Measurements from ENCODE around the gene ATP6V0D1. TPM values are rescaled to one million over a fixed set of nuclear protein-coding genes. Genes with fewer than 3 reads are reported as not detected.

ATP6V0D1 gene
- total and polyA plus RNA-seq, 2 donors = 50.0 to 92.5 TPM

GRCh38 chr16:67483731-67484525 is 3.0 kb upstream of the ATP6V0D1 start:
- no peaks in the 10 kb centered on the region for H3K36me3 ChIP-seq (ENCODE audit: insufficient read depth)

GRCh38 chr16:67483150-67483549 is 2.2 kb upstream of the ATP6V0D1 start, which contains the start of gene AGRP:
Gene AGRP (minus strand): TSS chr16:67483547. CDS start chr16:67483398, 149 bp downstream.
- Histone ChIP-seq H3K36me3 (ENCODE audit: insufficient read depth) (no peaks in the 10 kb centered on the region), H3K27ac (ENCODE audit: low read depth) (no peak within 1 kb of the TSS), H3K4me1 (ENCODE audit: insufficient read depth) (peaks cover 2% of the 10 kb centered on the region), H3K4me3 (ENCODE audit: low read depth, low read length) (no peak within 1 kb of the TSS)
- no peak for DNase-seq (ENCODE audit: extremely low spot score)
- 95% methylated on average over 6 of the region's 6 CpGs for WGBS

More at GRCh38 chr16:67483731-67484525, 3.0 kb upstream of the ATP6V0D1 start:
- Histone ChIP-seq H3K4me3 (ENCODE audit: low read depth, low read length) (no peak overlapping the region), H3K4me1 (ENCODE audit: insufficient read depth) (peaks cover 2% of the 10 kb centered on the region), H3K27ac (ENCODE audit: low read depth) (no peak overlapping the region)
- DNase-seq (ENCODE audit: extremely low spot score) = no peak
- 86% methylated on average over 12 of the region's 12 CpGs for WGBS

GRCh38 chr16:67482233-67482924 is 1.4 kb upstream of the ATP6V0D1 start:
- Histone ChIP-seq H3K4me1 (ENCODE audit: insufficient read depth) (peaks cover 2% of the 10 kb centered on the region), H3K4me3 (ENCODE audit: low read depth, low read length) (peak overlapping the region; percentile 31), H3K27ac (ENCODE audit: low read depth) (no peak overlapping the region), H3K36me3 (ENCODE audit: insufficient read depth) (no peaks in the 10 kb centered on the region)
- 78% methylated on average over 25 of the region's 25 CpGs for WGBS
- DNase-seq (ENCODE audit: extremely low spot score) = no peak

GRCh38 chr16:67481561-67482232 is 740 bp upstream of the ATP6V0D1 start:
- H3K4me1 ChIP-seq (ENCODE audit: insufficient read depth) = peaks cover 2% of the 10 kb centered on the region
- peak overlapping the region; percentile 48 for H3K27ac ChIP-seq (ENCODE audit: low read depth)
- 9% methylated on average over 17 of the region's 17 CpGs for WGBS
- DNase-seq (ENCODE audit: extremely low spot score) = no peak
- H3K4me3 ChIP-seq (ENCODE audit: low read depth, low read length) = peak overlapping the region; percentile 31
- H3K36me3 ChIP-seq (ENCODE audit: insufficient read depth) = no peaks in the 10 kb centered on the region

- DNase-seq (ENCODE audit: extremely low spot score) = no peak
- WGBS = 92% methylated on average over 8 of the region's 8 CpGs
- Histone ChIP-seq H3K36me3 (ENCODE audit: insufficient read depth) (no peaks in the 10 kb centered on the region), H3K4me3 (ENCODE audit: low read depth, low read length) (no peak overlapping the region), H3K27ac (ENCODE audit: low read depth) (no peak overlapping the region), H3K4me1 (ENCODE audit: insufficient read depth) (peaks cover 2% of the 10 kb centered on the region)
Measured at GRCh38 chr16:67477960-67478554, 2.9 kb downstream of the ATP6V0D1 start.

- 86% methylated on average over 11 of the region's 11 CpGs for WGBS
- H3K4me3 ChIP-seq (ENCODE audit: low read depth, low read length) = no peak overlapping the region
- no peak overlapping the region for H3K27ac ChIP-seq (ENCODE audit: low read depth)
- no peaks in the 10 kb centered on the region for H3K36me3 ChIP-seq (ENCODE audit: insufficient read depth)
- H3K4me1 ChIP-seq (ENCODE audit: insufficient read depth) = no peaks in the 10 kb centered on the region
- DNase-seq (ENCODE audit: extremely low spot score) = no peak
Measured at GRCh38 chr16:67474551-67475455, 6.2 kb downstream of the ATP6V0D1 start.

GRCh38 chr16:67471758-67472384 is 9.1 kb downstream of the ATP6V0D1 start:
- H3K4me3 ChIP-seq (ENCODE audit: low read depth, low read length) = no peak overlapping the region
- H3K27ac ChIP-seq (ENCODE audit: low read depth) = no peak overlapping the region
- H3K4me1 ChIP-seq (ENCODE audit: insufficient read depth) = no peaks in the 10 kb centered on the region
- no peak for DNase-seq (ENCODE audit: extremely low spot score)
- H3K36me3 ChIP-seq (ENCODE audit: insufficient read depth) = no peaks in the 10 kb centered on the region
- WGBS = 93% methylated on average over 6 of the region's 6 CpGs

- 58% methylated on average over 7 of the region's 7 CpGs for WGBS
- H3K27ac ChIP-seq (ENCODE audit: low read depth) = no peak overlapping the region
- H3K4me1 ChIP-seq (ENCODE audit: insufficient read depth) = no peaks in the 10 kb centered on the region
- DNase-seq (ENCODE audit: extremely low spot score) = no peak
- H3K36me3 ChIP-seq (ENCODE audit: insufficient read depth) = no peaks in the 10 kb centered on the region
- H3K4me3 ChIP-seq (ENCODE audit: low read depth, low read length) = no peak overlapping the region
Measured at GRCh38 chr16:67470359-67470758, 10.6 kb downstream of the ATP6V0D1 start.

GRCh38 chr16:67468731-67469130 is 12.2 kb downstream of the ATP6V0D1 start:
- no peak overlapping the region for H3K4me3 ChIP-seq (ENCODE audit: low read depth, low read length)
- no peak overlapping the region for H3K27ac ChIP-seq (ENCODE audit: low read depth)
- H3K36me3 ChIP-seq (ENCODE audit: insufficient read depth) = no peaks in the 10 kb centered on the region
- no peak for DNase-seq (ENCODE audit: extremely low spot score)
- H3K4me1 ChIP-seq (ENCODE audit: insufficient read depth) = no peaks in the 10 kb centered on the region
- WGBS = 80% methylated on average over 5 of the region's 5 CpGs

GRCh38 chr16:67466581-67466980 is 14.4 kb downstream of the ATP6V0D1 start:
- no peak for DNase-seq (ENCODE audit: extremely low spot score)
- Histone ChIP-seq H3K4me3 (ENCODE audit: low read depth, low read length) (no peak overlapping the region), H3K36me3 (ENCODE audit: insufficient read depth) (no peaks in the 10 kb centered on the region), H3K27ac (ENCODE audit: low read depth) (no peak overlapping the region), H3K4me1 (ENCODE audit: insufficient read depth) (no peaks in the 10 kb centered on the region)
- WGBS = 74% methylated on average over 6 of the region's 6 CpGs

- no peak for DNase-seq (ENCODE audit: extremely low spot score)
- WGBS = 89% methylated on average over 2 of the region's 2 CpGs
- Histone ChIP-seq H3K27ac (ENCODE audit: low read depth) (no peak overlapping the region), H3K4me1 (ENCODE audit: insufficient read depth) (no peaks in the 10 kb centered on the region), H3K4me3 (ENCODE audit: low read depth, low read length) (no peak overlapping the region), H3K36me3 (ENCODE audit: insufficient read depth) (no peaks in the 10 kb centered on the region)
Measured at GRCh38 chr16:67464565-67464964, 16.4 kb downstream of the ATP6V0D1 start.

- no peak overlapping the region for H3K4me3 ChIP-seq (ENCODE audit: low read depth, low read length)
- no peak for DNase-seq (ENCODE audit: extremely low spot score)
- no peak overlapping the region for H3K27ac ChIP-seq (ENCODE audit: low read depth)
- 95% methylated on average over 4 of the region's 4 CpGs for WGBS
- no peaks in the 10 kb centered on the region for H3K4me1 ChIP-seq (ENCODE audit: insufficient read depth)
- no peaks in the 10 kb centered on the region for H3K36me3 ChIP-seq (ENCODE audit: insufficient read depth)
Measured at GRCh38 chr16:67463691-67464090, 17.3 kb downstream of the ATP6V0D1 start.

Data from urinary bladder (tissue), 4 donors.